ENCODE results near the gene TNFSF13.

The TNFSF13 gene

GRCh38 chr17:7548585-7549400 is 9.8 kb upstream of the TNFSF13 start, which contains the start of gene TNFSF12:
TNFSF12 (plus strand) TSS chr17:7549058; CDS start chr17:7549154, 96 bp downstream.
- peak; percentile 11; the same call in 1 of the 2 replicates for TF ChIP-seq CTCF (IDR thresholded peaks at IDR 0.05; ENCODE audit: low read depth, low read length)
- no peaks in the 10 kb centered on the region for H3K27me3 ChIP-seq (ENCODE audit: insufficient read depth, low read depth, severe bottlenecking)
- peak within 1 kb of the TSS; percentile 60 for H3K4me3 ChIP-seq (ENCODE audit: low read depth, low read length)
- DNase-seq = peak; percentile 51
- no peak within 1 kb of the TSS for H3K27ac ChIP-seq
- no peaks in the 10 kb centered on the region for H3K36me3 ChIP-seq
- no peaks in the 10 kb centered on the region for H3K9me3 ChIP-seq (ENCODE audit: severe bottlenecking)

GRCh38 chr17:7549401-7550055 is 9.0 kb upstream of the TNFSF13 start:
- no peak overlapping the region for H3K27ac ChIP-seq
- DNase-seq = no peak
- H3K27me3 ChIP-seq (ENCODE audit: insufficient read depth, low read depth, severe bottlenecking) = no peaks in the 10 kb centered on the region
- H3K36me3 ChIP-seq = no peaks in the 10 kb centered on the region
- no peaks in the 10 kb centered on the region for H3K9me3 ChIP-seq (ENCODE audit: severe bottlenecking)
- TF ChIP-seq CTCF (IDR thresholded peaks at IDR 0.05; ENCODE audit: low read depth, low read length) = no peak
- no peak overlapping the region for H3K4me3 ChIP-seq (ENCODE audit: low read depth, low read length)

GRCh38 chr17:7550344-7550743 is 8.2 kb upstream of the TNFSF13 start:
- DNase-seq = no peak
- Histone ChIP-seq H3K9me3 (ENCODE audit: severe bottlenecking) (no peaks in the 10 kb centered on the region), H3K27me3 (ENCODE audit: insufficient read depth, low read depth, severe bottlenecking) (no peaks in the 10 kb centered on the region), H3K4me3 (ENCODE audit: low read depth, low read length) (no peak overlapping the region), H3K27ac (no peak overlapping the region), H3K36me3 (no peaks in the 10 kb centered on the region)
- no peak for TF ChIP-seq CTCF (IDR thresholded peaks at IDR 0.05; ENCODE audit: low read depth, low read length)

- Histone ChIP-seq H3K27ac (no peak overlapping the region), H3K4me3 (ENCODE audit: low read depth, low read length) (no peak overlapping the region), H3K36me3 (no peaks in the 10 kb centered on the region), H3K27me3 (ENCODE audit: insufficient read depth, low read depth, severe bottlenecking) (no peaks in the 10 kb centered on the region), H3K9me3 (ENCODE audit: severe bottlenecking) (no peaks in the 10 kb centered on the region)
- no peak for DNase-seq
- no peak for TF ChIP-seq CTCF (IDR thresholded peaks at IDR 0.05; ENCODE audit: low read depth, low read length)
Observed at GRCh38 chr17:7551396-7551795, 7.2 kb upstream of the TNFSF13 start.

GRCh38 chr17:7552621-7553051 is 5.9 kb upstream of the TNFSF13 start:
- Histone ChIP-seq H3K27ac (no peak overlapping the region), H3K4me3 (ENCODE audit: low read depth, low read length) (no peak overlapping the region), H3K27me3 (ENCODE audit: insufficient read depth, low read depth, severe bottlenecking) (no peaks in the 10 kb centered on the region), H3K9me3 (ENCODE audit: severe bottlenecking) (no peaks in the 10 kb centered on the region), H3K36me3 (no peaks in the 10 kb centered on the region)
- no peak for DNase-seq
- TF ChIP-seq CTCF (IDR thresholded peaks at IDR 0.05; ENCODE audit: low read depth, low read length) = no peak
